ENCODE measurements around the gene FZD10.

The FZD10 gene

DNA sequence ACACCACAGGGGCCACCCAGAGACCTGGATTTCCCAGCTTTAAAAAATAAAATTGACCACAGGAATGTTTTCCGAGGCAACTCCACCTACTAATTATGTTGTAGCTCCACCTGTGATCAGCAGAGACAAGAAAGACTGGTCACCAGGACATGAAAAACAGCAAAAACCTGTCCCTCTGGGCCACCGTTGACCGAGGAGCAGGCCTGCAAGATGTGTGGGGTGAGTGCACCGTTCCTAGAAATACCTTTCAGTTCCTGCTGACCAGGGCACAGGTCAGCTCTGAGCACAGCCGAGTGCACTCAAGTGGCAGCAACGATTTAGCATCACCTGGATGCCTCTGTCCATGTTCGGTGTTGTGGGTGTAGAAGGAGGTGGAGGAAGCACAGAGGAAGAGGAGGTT is 16.9 kb downstream of the FZD10 start:
- no peak for DNase-seq

DNA sequence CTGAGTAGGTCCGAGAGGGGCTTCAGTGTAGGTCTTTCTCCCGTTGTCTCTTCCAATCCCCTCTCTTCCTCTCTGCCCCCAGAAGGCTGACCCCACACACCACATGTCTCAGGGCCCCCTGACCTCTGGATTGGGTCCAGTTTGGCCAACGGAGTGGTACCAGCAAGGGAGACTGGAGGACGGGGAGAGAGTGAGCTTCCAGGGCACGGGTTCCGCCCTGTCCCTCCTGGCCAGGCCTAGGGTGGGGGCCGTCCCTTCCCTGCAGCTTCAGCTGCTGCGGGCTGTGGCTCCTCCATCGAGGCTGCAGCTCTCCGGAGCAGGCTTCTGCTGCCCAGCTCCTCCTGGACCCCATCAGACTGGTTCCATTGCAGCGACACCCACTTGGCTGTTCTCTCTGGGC is 17.4 kb downstream of the FZD10 start:
- DNase-seq = no peak

DNA sequence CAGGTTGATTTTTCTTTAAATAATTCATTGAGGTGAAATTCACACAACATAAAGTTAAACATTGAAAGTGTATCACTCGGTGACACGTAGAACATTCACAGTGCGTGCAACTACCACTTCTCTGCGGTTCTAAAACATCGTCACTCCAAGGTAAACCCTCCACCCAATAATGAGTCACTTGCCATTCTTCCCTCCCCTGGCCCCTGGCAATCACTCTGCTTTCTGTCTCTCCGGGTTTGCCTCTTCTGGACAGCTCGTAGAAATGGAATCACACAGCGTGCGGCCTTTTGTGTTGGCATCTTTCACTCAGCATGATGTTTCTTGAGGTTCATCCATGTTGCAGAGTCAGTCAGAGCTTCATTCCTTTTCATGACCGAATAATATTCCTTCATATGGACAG is 18.9 kb downstream of the FZD10 start:
- no peak for DNase-seq

DNA sequence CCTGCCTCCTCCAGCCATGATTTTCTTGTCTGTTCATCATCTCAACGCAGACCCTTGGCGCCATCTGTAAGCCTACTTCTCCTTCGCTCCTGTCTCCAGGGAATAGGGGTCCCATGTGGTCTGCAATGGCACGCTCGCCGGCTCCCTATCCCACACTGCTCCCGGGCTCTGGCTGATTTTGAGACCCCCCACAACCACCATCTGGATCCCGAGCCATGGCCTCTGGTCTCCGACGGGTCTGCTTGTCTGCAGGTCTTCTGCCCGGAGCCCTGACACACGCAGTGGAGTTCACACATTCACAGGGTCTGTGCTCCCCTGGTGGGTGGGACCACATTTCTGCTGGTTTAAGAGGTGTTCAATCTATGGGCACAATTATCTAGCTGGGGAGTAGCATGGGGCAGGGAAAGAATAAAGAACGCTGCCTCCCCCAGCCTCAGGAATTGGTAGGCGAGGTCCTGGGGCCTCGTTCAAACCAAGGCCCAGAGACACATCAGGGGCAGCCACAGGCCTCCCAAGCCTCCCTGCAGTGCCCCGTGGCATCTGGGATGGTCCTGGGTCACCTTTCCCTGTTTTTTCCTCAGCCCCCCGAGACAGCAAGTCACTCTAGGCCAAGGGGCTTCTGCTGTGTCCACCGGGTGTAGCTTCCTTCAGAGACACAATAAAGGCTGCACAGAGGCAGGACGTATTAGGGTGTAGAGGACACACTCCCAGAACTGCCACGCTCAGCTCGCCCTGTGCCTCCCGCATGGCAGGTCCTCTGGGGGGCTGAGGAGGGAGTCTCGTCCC is 21.5 kb downstream of the FZD10 start:
- DNase-seq = no peak

DNA sequence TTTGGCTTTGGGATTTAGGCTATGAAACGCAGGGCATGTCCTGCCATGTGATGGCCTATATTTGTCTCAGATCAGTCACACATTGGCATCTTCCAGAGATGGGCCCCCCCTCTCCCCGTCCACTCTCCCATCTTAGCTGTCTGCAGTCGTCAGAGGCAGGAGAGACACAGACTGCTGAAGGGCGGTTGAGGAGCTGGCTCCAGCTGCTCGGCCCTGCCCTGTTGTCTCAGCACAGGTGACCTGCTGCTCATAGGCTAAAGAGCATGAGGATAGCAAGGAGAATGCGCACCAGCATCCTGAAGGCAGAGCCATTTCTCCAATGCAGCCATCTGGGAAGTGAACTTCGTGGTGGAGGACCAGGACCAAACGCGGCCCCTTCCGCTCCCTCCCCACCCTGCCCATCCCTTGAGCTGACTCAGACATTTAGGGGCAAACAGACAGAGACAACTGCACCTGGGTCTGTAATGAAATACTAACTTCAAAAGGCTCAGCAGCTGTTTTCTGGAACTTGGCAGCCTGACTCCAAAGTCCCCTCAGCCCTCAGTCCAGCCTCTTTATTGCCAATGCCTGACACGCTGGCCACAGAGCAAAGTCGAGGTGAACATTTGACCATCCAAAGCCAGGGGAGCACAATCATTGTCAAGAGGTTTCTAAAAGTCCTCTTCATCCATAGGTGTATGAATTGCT is 22.3 kb downstream of the FZD10 start:
- DNase-seq = no peak

DNA sequence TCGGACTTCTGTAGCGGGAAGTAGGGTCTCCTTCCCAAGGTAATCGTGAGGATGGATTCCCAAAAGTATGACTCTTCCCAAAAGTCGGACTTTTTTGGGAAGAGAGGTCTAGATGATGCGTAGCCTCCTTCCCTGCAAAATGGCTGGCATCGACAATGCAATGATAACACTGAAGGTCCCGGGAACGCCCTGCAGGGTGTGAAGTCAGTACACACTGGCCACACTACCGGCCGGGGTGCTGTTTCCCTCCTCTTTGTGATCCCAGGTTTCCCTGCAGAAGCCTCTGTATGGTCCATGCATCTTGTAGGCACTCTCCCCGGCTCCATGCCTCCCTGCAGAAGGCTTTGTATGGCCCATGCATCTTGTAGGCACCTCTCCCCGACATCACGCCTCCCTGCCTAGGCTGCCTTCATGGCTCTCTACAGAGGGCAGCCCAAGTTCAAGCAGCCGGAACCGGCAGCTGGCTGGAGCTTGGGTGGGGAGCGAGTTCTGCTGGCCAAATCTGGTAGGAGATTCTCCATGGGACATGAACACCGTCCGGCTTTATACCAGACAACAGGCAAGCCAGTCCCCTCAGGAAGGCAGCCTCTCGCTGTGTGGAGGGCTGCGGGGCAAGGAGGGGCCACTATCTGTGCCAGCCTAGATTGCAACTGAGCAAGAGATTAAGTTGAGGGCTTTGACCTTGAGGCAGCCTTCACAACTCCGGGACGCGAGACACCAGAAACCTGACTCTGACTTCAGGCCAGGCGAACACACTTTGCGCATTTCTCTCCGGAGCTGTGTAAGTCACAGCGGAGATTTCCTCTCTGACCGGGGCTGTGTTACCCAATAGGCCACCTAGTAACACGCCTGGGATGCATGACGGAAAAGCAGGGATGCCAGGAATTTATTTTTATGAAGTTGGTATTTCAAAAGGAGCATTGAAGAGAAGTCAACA is 23.5 kb downstream of the FZD10 start:
- DNase-seq = no peak

DNA sequence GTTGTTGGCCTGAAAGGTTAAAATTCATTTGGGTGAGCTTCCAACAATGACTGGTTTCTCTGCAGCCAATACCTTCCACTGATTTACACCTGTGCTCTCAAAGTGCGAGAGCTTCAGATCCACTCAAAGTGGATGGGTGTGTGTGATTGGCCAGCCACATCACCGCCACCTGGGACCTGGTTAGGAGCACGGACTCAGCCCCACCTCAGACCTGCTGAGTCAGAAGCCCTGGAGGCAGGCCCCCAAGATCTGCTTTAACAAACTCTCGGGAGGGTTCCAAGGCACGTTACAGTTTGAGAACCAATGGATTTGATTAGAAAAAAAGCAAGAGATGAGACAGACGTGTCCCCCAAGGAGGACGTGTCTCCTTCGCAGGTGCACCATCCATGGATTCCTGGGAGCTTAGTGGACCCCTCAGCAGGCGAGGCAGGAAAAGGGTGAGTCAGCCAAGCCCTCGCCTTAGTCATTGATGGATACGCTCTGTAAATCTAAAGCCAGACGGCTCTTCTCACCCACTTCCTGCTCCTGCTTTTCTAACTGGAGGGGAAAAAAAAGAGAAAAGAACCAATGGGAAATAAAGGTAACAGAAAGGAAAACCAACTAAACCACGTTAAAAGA is 24.5 kb downstream of the FZD10 start:
- DNase-seq = no peak

DNA sequence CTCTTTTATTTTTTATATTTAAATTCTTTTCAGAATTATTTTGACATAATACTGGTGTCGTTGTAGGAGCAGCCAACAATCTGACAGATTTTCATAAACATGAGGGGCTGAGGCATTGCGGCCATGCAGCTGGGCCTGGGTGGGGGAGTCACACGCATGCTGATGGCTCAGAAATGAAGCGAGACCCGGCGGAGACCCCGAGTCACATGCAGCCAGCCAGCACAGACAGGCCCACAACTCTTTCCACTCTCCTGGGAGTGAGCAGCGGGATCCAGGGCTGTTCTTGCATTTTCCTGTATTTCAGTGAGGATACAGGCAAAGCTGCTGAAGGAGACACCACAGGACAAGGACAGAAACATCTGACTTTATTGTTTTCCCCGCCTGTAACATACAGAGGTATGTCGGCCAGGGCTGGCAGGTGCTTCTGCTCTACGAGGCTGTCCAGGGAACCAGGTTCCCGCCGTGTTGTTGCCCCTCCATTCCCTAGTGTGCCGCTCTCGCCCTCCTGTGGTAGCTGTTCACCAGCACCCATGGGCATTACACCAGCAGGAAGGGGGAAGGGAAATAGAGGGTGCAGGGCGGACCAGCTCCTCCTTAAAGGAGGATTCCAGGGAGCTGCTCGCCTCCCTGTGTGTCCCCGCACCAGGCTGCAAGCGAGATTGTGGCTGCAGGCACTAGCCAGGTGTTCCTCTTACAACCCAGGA is 30.5 kb downstream of the FZD10 start:
- DNase-seq = no peak

DNA sequence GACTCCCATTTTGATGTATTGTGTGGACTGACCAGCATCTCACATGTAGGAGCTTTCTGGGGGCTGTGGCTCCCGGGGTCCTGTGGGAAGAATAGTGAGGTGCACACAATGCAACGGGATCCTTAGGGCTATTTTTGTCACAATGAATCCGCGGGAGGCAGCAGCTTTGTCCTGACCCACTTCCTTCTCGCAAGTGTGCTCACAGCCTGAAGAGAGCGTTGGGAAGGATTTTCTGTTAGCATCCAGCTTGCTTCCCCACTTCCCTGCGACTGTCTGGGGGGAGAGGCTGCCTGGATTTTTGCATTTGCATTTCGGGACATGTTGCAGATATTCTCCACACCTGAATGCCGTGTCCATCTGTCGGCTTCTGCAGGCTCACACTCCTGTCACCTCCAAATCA is 31.9 kb downstream of the FZD10 start:
- DNase-seq = no peak

DNA sequence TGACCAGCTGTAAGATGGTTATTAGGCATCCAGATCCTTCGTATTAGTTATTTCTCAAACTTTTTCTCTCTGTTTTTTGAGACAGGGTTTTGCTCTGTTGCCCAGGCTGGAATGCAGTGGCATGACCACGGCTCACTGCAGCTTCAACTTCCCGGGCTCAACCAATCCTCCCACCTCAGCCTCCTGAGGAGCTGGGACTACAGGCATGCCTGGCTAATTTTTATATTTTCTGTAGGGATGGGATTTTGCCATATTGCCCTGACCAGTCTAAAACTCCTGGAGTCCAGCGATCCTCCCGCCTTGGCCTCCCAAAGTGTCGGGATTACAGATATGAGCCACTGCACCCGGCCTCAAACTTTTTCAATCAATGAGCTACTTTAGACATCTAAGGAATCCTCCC is 33.1 kb downstream of the FZD10 start:
- no peak for DNase-seq

DNA sequence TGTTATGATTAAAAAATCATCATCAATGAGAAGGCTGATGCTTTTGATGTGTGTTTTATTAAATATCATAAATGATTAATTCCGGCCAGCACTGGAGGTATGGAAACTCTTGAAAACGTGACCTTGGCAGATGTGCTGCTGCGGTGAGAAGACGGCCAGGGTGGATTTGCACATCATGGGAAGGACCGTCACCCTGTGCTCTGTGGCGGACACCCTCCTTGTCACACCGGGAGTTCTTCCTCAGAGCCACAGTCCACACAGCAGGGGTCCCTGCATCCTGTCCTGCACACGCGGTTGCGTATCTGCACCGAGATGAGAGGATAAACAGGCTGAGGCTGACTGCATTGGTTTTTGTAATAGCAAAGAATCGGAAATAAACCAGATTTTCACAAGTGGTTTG is 33.5 kb downstream of the FZD10 start:
- DNase-seq = no peak

DNA sequence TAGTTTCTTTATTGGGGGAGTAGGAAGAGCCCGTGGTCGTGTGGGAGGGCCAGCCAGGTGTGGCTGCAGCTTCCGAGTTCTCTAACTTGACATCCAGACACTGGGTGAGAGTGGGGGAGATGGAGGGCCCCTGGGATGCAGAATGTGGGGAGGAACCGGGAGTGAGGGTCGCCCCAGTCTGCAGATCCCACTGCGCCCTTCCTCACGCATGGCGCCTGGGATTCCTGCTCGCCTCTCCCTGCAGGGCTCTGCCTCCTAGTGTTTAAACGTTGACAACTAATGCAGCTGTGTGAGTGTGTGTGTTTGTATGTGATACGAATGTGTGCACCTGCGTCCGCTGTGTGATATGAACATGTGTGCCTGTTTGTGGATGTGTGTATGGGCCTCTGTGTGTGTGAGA is 34.6 kb downstream of the FZD10 start:
- DNase-seq = no peak

DNA sequence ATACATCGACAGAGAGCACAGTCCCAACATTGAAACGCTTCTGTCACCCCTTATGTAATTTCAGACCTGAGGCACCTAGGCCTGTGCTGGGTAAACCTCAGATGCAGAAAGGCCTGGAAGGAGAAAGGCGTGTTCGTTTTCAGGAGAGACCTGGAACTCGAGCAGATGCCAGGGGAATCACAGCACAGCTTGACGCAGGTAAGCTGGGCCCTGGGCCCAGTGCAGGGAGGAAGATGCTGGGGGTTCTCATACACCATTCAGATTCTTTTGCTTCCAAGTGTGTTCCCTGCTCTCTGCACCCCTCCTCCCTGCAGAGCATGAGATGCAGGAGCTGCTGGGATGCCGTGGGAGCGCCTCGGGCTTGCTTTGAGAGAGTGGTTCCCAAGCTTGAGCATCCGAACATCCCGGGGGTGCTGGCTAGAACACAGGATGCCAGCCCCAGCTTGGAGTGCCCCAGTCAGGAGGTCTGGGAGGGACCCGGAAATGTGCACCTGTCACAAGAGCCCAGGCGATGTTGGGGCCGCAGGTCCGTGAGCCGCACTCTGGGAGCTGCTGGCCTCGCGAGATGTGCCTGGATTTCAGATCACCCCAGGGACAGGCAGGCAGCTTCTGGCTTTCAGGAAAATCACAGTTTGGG is 35.9 kb downstream of the FZD10 start:
- no peak for DNase-seq

DNA sequence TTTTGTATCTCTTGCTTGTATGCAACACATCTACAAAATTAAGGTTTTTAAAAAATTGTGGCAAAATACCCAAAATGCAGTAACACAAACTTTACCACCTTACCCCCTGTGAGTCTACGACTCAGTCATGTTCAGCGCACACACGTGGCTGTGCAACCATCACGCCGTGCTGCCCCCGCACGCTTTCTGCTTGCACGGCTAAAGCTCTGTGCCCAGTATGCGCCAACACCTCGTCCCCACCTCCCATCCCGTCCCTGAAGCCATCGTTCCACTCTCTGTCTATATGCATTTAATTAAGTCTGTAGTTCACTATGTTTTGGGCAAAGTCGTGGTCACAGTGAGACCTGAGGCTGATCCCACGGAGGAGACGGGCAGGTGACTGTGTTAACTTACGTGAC is 36.4 kb downstream of the FZD10 start:
- DNase-seq = no peak

DNA sequence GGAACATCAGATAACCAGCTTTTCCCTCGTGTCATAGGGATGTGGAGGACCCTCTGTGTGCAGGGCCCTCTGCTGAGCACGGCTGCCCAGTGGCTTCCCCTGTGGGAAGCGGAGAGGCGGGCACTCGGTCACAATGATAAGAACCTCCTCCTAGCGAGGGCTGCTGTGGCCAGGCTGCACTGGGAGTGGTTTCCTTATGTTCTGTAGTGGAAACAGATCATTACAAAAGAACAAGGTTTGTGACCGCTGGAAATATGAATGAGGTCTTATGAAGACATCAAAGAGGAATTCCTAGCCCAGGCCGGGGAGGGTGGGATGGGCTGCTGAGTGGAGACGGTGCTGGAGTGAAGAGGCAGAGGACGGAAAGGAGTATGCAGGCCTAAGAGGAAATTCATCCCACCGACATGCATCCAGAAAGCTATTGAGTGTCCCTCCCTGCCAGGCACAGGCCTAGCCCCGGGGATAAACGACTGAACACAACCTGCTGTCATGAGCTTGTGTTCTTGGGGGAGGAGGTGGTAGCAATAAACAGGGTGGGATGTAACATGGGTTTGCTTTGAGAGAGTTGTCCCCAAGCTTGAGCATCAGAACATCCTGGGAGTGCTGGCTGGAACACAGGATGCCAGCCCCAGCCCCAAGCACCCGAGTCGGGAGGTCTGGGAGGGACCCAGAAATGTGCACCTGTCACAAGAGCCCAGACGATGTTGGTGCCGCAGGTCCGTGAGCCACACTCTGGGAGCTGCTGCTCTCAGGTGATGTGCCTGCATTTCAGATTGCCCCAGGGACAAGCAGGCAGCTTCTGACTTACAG is 37.5 kb downstream of the FZD10 start:
- no peak for DNase-seq

DNA sequence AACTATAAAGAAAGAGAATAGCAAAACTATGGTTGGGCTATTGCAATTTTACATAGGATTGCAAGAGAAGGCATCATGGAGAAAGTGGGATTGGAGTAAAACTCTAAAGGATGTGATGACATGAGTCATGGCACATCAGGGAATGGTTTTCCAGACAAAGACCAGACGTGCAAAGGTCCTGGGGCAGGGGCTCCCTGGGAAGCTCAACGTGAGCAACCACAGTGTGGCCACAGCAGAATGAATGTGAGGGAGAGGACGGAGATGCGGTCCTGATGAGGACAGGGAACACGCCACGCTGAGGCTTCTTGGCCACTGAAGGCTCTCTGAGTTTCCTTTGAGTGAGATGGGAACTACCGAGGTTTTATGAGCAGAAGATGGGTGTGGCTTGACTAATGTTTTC is 38.2 kb downstream of the FZD10 start:
- DNase-seq = no peak

DNA sequence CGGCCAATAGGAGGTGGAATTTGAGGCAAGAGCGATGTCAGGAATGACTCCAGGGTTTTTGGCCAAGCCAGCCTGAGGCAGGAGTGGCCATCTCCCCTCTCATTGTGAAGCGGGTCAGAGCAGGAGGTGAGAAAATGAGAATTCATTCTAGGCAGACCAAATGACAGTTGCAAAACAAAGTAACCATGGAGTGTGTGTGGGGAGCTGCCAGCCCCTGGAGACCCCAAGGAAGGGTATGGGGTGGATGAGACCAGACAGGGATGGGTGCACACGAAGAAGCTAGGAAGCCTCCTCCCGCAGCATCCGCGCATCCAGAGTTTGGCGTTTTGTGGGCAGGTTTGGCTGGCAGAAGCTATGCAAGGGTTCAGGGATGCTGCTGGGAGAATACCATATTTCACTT is 38.8 kb downstream of the FZD10 start:
- no peak for DNase-seq

DNA sequence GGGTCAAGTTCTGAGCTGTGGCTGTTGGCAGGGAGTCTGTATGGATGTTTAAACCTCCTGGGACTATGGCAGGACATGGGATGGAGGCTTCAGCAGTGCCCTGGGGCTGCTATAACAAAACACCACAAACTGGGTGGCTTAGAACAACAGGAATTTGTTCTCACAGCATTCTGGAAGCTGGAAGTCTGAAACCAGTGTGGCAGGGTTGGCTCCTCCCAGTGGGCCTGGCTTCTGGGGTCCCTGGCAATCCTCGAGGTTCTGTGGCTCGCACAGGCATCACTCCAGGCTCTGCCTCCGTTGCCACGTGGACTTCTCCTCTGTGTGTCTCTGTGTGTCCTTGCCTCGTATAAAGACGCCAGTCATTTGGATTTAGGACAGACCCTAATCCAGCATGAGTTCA is 39.9 kb downstream of the FZD10 start:
- no peak for DNase-seq

DNA sequence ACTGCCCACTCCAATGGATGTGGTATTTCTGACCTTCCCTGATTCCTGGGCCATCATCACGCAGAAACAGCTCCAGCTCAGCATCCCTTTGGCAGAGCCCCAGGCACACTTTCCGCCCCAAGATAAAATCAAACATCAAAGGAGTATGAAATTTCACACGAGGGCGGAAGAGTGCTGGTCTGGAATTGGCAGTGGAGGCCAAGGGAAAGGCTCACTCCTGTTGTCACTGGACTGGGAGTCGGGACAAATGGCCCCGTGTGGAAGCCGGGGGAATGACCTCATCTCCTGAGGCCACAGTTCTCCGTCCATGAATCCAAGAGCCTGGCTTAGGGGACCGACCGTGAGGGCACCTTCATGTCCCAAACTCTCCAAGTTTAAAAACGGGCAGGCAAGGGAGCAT is 40.9 kb downstream of the FZD10 start:
- no peak for DNase-seq

DNA sequence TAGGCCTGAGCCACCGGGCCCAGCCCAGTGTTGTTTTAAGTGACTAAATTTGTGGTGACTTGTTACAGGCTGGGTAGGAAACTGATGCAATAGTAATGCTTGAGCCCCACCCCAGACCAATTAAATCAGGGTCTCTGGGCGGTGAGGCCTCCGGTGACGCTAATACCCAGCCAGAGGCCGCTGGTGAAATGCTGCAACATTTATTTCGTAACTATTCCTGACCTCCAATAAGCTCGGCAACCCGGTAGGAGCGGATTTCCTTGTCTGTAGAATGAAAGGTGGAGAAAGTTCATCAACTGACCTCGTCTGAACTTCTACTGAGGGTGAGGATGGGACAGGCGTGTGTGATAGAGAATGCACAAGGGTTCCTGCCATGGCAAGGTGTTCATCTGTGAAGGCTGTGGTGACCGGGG is 42.3 kb downstream of the FZD10 start:
- no peak for DNase-seq

Data from nucleus accumbens (tissue), 56 donors.